Measurements from ENCODE around the gene GALK1.
"Not testable (repeated sequence)": the region's sequence is repeated elsewhere in the genome, so short reads cannot be mapped to it uniquely, and the experiment has no call there.

The GALK1 gene

GRCh38 chr17:75764711-75765421 lies at the start of gene GALK1:
TSS of gene GALK1 (minus strand) at chr17:75765192. CDS start at chr17:75765136, 56 bp downstream.
- DNase-seq (ENCODE audit: low read depth): no peak

DNA sequence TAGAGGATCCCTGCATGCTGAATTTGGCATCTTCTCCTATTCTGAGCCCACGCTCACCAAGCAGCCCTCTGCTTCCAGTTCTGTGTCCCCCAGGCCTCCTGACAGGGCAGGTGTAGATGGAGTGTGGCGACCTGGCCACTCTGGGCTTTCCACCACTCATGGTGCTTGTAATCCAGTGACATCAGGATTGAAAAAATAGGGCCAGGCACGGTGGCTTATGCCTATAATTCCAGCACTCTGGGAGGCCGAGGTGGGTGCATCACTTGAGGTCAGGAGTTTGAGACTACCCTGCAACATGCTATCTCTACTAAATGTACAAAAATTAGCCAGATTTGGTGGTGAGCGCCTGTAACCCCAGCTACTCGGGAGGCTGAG lies 49.0 kb upstream of the GALK1 start:
- DNase-seq (ENCODE audit: low read depth): no peak

DNA sequence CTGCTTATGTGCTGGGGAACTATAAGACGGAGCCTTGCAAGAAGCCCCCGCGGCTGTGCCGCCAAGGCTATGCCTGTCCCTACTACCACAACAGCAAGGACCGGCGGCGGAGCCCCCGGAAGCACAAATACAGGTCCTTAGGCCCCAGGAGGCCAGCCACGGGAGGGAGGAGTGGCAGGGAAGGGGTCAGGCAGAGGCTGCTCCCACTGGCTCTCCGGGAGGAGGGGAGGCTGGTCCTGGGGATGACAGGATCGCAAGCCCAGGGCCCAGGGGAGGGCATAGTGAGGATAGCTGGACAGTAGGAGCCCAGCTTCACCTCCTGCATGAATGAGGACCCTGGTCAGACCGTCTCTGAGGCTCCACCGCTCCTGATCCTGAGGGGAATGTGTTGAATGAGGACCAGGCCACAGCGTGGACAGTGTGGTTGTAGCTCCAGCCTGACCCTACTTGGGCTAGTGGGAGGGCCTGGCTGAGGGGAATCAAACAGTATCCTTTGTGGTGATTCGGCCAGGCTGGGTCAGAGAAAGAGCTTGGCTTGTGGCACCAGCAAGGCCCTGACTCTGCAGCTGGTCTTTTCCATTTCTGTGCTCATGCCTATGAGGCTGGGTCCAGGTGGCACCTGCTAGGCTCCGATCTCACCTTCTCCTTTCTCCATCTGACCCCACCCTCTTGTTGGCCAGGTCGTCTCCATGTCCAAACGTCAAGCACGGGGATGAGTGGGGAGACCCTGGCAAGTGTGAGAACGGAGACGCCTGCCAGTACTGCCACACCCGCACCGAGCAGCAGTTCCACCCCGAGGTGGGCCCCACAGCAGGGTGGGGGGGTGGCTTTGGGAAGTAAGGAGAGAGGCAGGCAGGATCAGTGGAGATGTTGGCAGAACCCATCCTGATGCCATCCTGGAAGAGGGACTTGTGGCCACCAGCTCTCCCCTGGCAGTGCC lies 48.4 kb upstream of the GALK1 start:
- no peak for DNase-seq (ENCODE audit: low read depth)

GRCh38 chr17:75812096-75813013 lies 47.4 kb upstream of the GALK1 start:
- no peak for DNase-seq (ENCODE audit: low read depth)

GRCh38 chr17:75811174-75811573 lies 46.2 kb upstream of the GALK1 start:
- DNase-seq (ENCODE audit: low read depth): no peak

GRCh38 chr17:75810756-75811155 lies 45.8 kb upstream of the GALK1 start:
- not testable (repeated sequence) for DNase-seq (ENCODE audit: low read depth)

DNA sequence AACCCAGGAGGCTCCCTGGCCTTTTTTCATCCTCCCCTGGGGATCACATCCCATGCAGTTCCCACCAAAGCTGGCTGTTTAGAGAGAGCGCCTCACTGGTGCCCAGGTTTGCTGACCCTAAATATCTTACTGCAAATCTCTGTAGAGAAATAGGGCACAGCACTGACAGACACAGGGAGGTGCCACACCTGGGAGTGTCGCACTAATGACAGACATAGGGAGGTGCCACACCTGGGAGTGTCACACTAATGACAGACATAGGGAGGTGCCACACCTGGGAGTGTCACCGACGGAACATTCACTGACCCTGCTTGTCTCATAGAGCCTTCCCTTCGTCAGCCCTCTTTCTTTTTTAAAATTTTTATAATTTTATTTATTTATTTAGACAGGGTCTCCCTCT lies 45.2 kb upstream of the GALK1 start:
- no peak for DNase-seq (ENCODE audit: low read depth)

- DNase-seq (ENCODE audit: low read depth): no peak
Observed at GRCh38 chr17:75809631-75810111, 44.7 kb upstream of the GALK1 start.

DNA sequence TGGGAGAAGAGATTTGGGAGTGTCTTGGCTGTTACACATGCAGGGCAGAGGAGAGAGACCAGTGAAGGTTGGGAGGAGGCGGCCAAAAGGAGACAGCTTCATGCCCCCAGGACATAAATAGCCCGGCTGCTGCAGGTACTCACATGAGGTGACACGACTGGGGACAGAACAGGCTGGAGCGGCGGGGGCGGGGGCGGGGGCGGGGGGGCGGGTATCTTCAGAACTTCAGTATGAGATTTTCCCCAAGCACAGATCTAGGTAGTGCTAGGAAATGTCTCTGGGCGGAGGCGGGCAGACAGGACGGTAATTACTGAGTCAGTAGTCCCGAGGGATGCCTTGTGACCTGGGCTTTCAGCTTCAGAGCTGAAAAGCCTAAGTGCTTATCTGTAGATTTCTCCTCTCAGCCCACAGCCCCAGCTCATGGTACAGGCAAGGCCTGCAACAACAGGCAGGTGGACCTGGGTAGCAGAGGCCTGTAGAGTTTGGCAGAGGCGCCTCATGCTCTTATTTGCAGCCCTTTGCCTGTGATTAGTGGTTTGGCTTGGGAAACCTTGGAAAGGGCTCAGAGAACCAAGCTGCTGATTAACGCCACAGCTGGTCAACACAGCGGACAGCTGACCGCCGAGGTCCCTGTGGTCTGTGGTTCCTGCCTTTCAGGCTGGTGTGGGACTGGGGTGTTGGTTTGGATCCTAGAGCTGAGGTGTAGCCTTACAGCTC lies 44.1 kb upstream of the GALK1 start:
- DNase-seq (ENCODE audit: low read depth): no peak

- no peak for DNase-seq (ENCODE audit: low read depth)
Observed at GRCh38 chr17:75808549-75808904, 43.5 kb upstream of the GALK1 start.

- DNase-seq (ENCODE audit: low read depth): no peak
Observed at GRCh38 chr17:75807861-75808260, 42.9 kb upstream of the GALK1 start.

GRCh38 chr17:75806822-75807500 lies 42.0 kb upstream of the GALK1 start:
- DNase-seq (ENCODE audit: low read depth): no peak

DNA sequence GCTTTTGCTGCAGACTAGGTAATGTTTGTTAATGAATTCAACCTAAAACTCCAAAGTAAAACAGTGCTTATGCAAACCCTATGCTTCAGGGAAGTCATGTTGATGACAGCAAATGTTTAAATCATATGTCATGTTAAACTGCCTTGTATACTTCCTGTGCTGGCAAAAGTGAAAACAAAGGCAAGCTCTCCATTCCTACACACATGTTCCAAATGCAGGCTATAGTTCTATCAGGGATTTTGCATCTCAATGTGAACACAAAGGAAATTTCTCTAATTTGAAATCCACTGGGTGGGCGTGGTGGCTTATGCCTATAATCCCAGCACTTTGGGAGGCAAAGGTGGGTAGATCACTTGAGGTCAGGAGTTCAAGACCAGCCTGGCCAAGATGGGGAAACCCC lies 38.9 kb upstream of the GALK1 start:
- DNase-seq (ENCODE audit: low read depth): no peak

GRCh38 chr17:75799402-75799801 lies 34.4 kb upstream of the GALK1 start:
- no peak for DNase-seq (ENCODE audit: low read depth)

DNA sequence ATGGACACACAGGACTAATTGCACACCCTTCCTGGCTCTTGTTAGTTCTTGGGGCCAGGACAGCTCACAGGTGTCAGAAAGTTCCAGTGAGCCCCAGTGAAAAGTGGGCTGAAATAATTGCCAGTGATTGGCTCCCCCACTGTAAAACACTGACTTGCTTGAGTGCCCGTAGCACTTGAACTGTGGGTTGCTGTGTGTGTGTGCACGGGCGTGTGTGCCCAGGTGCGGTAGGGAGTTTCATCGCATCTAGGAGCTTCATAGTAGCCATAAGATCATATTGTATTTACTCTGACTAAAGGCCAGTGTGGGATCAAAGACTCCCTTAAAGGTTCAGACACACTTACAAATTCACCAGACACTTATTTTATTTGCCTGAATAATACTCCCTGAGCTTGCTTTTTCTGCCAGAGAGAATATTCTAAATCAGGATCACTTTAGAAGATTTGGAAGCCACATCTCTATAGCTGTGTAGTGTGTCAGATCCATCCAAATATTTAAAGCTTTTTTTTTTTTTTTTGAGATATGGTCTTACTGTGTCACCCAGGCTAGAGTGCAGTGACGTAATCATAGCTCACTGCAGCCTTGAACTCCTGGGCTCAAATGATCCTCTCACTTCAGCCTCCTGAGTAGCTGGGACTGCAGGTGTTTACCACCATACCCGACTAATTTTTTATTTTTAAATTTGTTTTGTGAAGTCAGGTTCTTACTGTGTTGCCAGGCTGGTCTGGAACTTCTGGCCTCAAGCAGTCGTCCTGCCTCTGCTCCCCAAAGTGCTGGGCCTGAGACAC lies 31.0 kb upstream of the GALK1 start:
- DNase-seq (ENCODE audit: low read depth): no peak

DNA sequence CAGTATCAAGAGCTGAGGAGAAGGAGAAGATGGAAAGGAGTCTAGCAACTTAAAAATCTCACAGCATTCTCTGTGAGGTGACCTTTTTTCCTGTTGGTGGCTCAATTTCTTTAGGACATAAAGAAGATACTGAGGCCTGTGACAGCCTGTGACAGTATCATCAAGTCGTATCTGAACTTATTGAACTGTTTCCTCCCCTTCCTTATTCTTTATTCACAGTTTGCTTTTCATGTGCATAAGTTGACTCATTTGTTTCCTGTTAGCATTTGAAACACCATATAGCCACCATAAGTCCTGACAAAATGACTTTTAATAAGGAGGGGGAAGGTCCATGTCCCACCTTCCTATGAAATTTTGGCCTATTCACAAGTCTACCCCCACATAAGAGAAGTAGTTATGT lies 28.5 kb upstream of the GALK1 start:
- no peak for DNase-seq (ENCODE audit: low read depth)

- DNase-seq (ENCODE audit: low read depth): no peak
Observed at GRCh38 chr17:75791254-75791653, 26.3 kb upstream of the GALK1 start.

- no peak for DNase-seq (ENCODE audit: low read depth)
Observed at GRCh38 chr17:75785016-75785890, 20.3 kb upstream of the GALK1 start.

DNA sequence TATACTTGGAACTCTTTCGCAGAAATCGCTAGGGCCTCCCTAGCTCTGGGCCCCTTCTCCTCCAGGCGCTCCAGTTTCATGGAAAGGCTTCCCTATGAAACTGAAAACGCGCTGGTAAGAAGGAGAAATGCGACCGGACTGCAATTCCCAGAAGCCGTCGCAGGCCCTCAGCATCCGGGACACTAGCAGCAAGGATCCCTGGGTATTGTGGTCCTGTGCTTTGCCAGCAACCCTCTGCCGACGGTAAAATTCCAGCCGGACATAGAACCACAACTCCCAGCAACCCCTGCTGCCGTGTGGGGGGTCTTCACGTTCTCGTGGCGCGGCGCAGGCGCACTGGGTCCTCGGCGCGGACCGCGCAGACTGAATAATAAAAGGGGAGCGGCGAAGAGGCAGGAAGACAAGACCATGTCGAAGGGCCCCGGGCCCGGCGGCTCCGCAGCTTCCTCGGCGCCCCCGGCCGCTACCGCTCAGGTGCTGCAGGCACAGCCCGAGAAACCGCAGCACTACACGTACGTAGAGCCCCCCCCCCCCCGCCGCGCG lies 19.6 kb upstream of the GALK1 start, which contains the start of gene UNK:
Gene UNK, plus strand, starts transcription at position 334 of the 543 bp plus-strand sequence. Its CDS starts 75 bp downstream, at position 409.
- DNase-seq (ENCODE audit: low read depth): peak; percentile 99

All from non-pigmented ciliary epithelial cell (primary cell).